HL-60/S4 treated with phorbol 12-myristate 13-acetate at 8.2 ng/mL for 4 days and 3 days (cell line): ENCODE results near the gene CFAP161.
"Not testable (repeated sequence)": the region's sequence is repeated elsewhere in the genome, so short reads cannot be mapped to it uniquely, and the experiment has no call there.

Experiments
- in situ Hi-C: fragments of 300-500 bp; cut with MboI; formaldehyde crosslinking; loops from 2 replicates; pipeline ENCODE4 v1.15.0; 2022; ENCODE audit warnings: low sequenced_read_pairs

CFAP161 gene

DNA sequence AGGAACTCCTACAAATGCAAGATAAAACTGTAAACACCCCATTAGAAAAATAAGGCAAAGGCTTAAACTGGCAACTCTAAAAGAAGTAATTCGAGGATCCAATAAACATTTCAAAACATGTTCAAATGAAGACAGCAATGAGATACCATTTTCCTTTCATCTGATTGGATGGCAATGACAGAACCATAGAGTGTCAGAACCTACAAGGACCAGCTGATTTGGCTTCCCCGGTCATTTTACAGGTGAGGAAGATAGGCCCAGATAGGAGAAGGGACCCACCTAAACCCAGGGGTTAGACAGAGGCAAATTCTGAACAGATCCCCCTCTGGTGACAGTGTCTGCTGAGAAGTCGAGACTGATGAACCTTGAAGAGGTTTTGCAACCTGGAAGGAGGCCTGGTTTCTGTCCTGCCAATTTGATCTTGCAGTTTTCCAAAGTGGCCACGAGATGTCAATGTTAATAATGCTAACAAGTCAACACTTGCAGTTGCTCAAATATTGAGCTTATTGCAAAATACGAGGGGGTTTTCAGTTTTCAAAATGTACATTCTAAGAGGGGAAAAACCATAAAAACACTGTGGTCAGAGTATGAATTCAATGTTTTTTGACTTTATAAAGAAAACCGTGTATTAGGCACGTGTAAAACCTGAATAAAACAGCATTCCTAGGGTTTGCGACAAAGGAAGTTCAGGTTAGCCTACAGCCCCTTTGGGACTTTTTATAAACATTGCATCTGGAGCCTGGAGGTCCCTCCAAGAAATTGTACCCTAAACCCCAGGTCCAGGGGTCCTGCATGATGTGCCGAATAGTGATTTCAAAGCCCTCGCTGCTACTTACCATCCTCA, 21.5 kb downstream of the CFAP161 start:
- in situ Hi-C loops, result no loop called here

- in situ Hi-C loops, result no loop called here
These were observed 22.3 kb downstream of the CFAP161 start for GRCh38 chr15:81156324-81156723.

DNA sequence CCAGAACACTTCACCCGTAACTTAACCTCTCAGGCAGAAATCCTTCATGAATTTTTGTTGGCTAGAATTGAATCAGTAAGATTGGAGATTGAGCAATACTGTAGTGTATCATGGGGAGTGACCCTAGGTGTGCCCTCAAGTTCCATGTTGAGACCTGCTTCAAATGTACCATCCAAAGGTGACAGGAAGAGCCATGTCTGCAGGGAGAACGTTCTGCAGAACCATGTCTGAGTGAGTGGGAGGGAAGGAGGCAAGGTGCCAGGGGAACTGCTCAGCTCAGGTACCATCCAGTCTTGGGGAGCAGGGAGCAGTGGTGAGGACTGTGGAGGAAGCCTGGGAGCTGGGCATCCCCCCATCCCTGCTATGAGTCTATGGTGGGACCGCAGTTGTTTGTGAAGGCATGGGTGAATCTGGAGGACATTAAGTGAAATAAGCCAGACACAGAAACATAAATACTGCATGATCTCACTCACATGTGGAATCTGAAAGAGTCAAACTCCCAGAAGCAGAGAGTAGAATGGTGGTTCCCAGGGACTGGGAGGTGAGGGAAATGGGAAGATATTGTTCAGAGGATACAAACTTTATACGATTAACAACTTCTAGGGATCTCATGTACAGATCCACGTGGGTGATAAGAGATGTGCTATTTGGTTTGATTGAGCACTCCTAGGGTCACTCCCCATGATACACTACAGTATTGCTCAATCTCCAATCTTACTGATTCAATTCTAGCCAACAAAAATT, 23.3 kb downstream of the CFAP161 start:
- in situ Hi-C loops, result no loop called here

DNA sequence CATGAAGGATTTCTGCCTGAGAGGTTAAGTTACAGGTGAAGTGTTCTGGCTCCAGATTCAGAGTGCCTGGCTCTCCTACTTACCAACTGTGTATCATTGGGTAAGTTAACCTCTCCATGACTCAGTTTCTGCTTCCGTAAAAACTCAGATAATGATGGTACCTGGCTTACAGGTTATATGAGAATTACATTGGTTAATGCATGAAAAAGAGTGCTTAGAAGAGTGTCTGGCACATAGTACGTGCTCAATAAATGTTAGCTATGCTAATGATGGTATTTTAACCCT, 23.8 kb downstream of the CFAP161 start:
- in situ Hi-C loops, result no loop called here

DNA sequence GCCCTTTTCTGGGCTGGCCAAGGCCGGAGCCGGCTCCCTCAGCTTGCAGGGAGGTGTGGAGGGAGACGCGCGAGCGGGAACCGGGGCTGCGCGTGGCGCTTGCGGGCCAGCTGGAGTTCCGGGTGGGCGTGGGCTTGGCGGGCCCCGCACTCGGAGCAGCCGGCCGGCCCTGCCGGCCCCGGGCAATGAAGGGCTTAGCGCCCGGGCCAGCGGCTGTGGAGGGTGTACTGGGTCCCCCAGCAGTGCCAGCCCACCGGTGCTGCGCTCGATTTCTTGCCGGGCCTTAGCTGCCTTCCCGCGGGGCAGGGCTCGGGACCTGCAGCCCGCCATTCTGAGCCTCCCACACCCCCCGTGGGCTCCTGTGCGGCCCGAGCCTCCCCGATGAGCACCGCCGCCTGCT, 24.5 kb downstream of the CFAP161 start:
- in situ Hi-C loops, result not testable (repeated sequence)

DNA sequence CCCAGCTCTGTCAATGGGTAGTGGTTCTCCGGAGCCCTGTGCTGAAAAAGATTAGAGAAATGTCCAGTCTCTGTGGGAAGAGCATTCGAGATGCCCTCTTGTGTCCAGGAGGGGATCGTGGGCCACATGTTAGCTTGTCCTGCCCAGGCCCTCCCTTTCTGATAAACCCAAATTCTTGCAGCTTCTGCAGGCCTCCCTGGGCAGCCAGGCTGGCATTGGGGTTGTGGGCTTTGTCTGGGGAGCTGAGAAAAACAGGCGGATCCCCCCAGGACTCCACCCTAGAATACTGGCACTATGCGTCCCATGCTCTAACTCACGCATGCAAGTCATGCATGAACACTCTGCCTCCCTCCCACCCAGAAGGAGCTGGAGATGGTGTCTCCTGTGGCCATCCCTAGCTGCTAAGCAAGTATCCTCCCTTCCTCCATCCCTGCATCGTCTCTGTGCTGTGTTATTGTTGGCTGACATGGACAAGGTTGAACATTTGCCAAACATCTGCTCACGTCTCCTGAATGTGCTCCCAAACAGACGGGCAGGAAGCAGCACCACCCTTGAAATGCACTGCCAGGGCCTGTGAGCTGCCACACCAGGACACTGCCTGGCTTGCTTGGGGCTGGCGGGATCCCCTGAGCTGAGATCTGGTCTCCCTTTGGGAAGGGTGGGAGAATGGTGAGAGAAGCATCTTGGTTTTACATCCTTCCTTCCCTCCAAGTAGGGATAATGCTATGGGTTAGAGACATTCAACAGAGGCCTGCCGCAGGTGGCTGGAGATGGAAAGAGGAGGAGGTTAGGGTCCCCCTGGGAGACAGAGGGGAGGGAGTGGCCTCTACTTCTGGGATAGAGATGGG, 26.5 kb downstream of the CFAP161 start:
- in situ Hi-C loops, result no loop called here

DNA sequence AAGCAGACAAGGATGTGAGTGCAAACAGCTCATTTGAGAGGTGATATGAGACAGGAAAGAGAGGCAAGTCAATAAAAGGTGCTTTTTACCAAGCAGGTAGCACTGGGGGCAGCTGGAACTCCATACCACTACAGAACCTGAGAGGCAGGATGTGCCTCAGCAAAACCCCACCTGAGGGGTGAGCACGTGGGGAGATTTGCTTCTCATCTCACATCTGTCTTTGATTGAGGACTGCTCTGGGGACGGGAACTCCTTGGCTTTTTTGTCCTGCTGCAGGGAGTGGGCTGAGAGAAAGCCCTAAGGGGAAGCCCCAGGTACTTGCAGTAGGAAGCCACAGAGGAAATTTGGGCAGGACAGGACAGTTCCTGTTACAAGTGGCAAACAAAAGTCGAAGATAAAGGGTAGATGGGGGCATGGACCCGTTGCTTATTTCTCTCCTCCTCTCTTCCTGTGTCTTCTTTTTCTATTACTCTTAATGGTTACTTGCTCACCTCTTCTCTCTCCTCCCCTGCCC, 27.1 kb downstream of the CFAP161 start:
- in situ Hi-C loops, result no loop called here

DNA sequence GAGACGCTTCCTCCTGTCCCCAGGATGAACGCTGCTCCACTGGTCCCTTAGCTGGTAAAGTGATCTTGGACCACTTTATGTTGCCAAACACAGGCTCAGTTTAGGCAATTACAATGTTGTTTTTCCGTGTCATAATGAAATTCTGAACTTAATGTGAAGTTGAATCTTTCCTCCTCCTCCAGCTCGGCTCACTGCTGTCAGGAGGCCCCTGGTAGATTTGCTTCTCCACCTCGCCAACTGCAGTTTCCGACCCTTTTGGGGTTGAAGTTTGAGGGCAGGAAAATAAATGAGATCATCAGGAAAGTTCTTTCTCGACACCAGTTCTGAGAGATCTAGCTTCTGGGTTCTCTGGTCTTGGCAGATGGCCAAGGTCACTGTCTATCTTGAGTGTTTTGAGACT, 27.8 kb downstream of the CFAP161 start:
- in situ Hi-C loops, result no loop called here

DNA sequence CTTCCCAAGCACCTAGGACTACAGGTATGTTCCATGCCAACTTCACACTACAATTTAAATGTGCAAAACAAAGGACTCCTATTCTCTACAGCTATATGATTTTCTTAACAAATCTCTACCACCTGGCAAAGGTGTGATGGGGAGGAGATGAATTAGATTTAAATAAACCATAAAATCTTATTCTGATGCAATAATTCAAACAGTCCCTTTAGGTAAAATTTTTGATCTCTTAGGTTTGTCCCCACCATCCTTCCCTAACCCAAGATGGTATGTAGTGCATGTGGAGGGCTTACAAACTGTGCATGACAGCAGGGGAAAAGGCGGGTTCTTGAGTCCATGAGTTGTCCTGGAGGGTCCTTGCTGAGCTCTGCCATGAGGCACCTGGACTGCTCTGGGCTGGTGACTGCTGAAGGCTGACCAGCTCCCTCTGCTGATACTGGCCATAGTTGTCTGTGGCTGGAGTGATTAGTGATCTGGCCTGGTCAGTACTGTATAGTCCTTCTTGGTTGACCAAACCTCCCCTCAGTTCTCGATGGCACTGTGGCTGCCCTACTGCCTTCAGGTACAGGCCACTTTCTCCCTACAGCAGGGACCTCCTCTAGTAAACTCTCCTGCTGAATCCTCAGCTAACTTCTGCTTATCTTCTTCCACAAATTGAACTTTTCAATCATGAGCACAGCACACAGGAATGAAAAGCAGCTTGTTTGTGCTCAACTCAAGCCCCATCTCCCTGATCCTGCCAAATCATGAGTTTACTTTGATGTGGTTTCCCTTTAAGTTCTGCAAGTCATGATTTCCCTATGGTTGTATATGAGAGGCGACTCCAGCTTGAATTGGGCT, 30.1 kb downstream of the CFAP161 start:
- in situ Hi-C loops, result no loop called here

DNA sequence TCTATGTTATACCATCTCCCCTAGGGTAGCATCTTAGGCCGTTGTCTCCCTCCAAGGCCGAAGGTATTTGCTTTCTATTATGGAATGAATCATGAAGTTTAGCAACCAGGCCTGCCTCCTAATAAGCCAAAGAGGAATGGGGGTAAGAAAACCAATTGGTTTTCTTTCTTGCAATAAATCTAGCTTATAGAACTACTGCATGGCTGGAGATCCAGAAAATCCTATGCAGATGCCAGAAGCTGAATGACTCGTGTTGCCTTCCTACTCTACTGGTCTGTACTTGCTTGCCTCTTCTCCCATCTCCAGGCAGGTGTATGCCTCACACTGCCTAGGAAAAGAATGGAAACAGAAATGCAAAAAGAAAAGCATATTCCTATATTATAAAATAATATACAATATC, 31.5 kb downstream of the CFAP161 start:
- in situ Hi-C loops, result no loop called here

DNA sequence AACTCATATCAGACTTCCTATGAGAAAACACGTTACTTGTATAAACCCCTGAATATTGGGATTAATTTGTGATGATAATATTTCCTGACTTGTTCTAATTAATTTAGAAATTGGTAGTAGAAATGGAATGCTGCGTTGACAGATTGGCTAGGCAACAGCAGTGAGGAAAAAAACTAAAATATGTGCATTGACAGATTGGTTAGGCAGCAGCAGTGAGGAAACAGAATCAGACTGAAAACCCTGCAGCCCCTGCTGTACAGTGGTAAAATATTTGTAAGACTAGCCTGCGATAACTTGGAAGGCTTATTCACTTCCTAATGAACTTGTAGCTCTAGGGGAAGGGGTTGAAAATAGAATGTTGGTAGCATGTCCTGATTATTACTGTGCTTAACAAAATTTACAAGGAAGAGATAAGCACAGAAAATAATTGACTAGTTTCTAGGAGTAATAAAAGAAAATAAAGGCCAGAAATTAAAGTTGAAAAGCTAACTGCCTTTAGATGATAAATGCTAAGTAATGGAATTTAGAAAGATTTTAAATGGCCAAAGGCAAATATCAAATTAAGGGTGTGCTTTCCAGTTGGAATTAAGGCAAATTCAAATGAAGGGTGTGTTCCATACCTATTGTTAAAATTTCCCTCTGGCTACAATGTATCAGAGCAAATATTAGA, 32.7 kb downstream of the CFAP161 start:
- in situ Hi-C loops, result no loop called here

GRCh38 chr15:81168131-81168526, 34.1 kb downstream of the CFAP161 start:
- in situ Hi-C loops, result no loop called here

- in situ Hi-C loops, result no loop called here
These were observed 34.6 kb downstream of the CFAP161 start for GRCh38 chr15:81168644-81169043.

- in situ Hi-C loops, result no loop called here
These were observed 36.4 kb downstream of the CFAP161 start for GRCh38 chr15:81170511-81170910.

- in situ Hi-C loops, result no loop called here
These were observed 37.2 kb downstream of the CFAP161 start for GRCh38 chr15:81171286-81171685.

DNA sequence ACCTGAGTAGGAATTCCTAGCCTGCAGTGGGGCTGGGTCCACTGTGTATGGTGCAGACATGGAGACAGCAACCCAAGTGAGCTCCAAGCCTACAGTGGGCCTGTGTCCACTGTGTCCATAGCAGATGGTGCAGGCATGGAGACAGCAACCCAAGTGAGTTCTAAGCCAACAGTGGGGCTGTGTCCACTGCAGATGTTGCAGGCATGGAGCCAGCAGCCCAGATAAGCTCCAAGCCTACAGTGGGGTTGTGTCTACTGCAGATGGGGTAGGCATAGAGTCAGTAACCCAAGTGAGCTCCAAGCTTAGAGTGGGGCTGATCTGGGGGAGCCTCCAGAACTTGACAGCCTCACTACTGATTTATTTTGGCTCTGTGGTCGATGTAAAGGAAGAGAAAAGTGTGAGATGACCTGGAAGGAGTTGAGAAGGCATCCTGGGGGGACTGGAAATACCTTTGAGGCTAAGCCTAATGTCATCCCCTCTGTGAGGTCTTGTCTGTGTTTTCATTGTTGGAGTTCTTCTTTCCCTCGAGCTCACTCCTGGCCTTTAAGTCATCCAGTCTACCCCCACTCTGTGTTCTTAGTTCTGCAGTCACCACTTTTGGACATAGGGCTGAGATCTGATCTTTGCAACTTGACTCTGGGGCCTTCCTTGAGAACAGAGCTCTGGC, 40.2 kb downstream of the CFAP161 start:
- in situ Hi-C loops, result no loop called here

GRCh38 chr15:81174792-81175327, 40.8 kb downstream of the CFAP161 start:
- in situ Hi-C loops, result no loop called here

DNA sequence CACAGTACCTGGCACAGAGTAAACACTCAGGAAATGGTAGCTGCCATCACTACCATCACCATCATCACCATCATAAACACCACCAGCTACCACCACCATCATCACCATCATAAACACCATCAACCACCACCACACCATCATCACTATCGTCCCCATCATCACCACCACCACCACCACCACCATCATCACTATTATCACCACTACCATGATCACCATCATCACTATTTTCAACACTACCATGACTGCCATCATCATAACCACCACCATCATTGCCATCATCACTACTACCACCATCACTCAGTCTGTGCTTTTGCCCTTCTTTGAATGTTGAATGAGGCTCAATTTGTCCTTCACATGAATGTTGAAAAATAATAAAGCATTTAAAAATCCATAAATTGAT, 41.4 kb downstream of the CFAP161 start:
- in situ Hi-C loops, result no loop called here

GRCh38 chr15:81176291-81176893, 42.3 kb downstream of the CFAP161 start:
- in situ Hi-C loops, result no loop called here
